Activated naive CD8-positive, alpha-beta T cell treated with anti-CD3 and anti-CD28 coated beads, Interleukin-2, amount 10 ng/mL, durations not matched to agents 7 days and 5 days (primary cell): ENCODE measurements around the gene ARHGAP22. TPM values are rescaled to one million over a fixed set of nuclear protein-coding genes. Genes with fewer than 3 reads are reported as not detected.

Source experiments
- ATAC-seq: fragments of 150-1000 bp; cut with Tn5 transposase; one replicate; pipeline ENCODE4 v1.10.0; 2021; ENCODE audit warnings: low read depth, moderate library complexity
- POLR2A ChIA-PET: fragments of 350-600 bp; sonication (Branson Sonifier 250); formaldehyde crosslinking; loops from one replicate; lab custom pipeline; 2021; ENCODE audit warnings: antibody characterized with exemption; lab: Charles Lee
- DNase-seq: peaks from one replicate; pipeline ENCODE4 v3.0.0; 2021
- H3K27ac Mint-ChIP-seq: one replicate; pipeline ENCODE4 v1.8.0; 2022; ENCODE audit warnings: mild to moderate bottlenecking, mixed read lengths
- H3K27me3 Mint-ChIP-seq: one replicate; pipeline ENCODE4 v1.8.0; 2022; ENCODE audit warnings: mild to moderate bottlenecking, moderate library complexity, mixed read lengths
- H3K36me3 Mint-ChIP-seq: one replicate; pipeline ENCODE4 v1.8.0; 2021; ENCODE audit warnings: mild to moderate bottlenecking, mixed read lengths
- H3K4me1 Mint-ChIP-seq: one replicate; pipeline ENCODE4 v1.8.0; 2021; ENCODE audit warnings: mixed read lengths
- H3K4me3 Mint-ChIP-seq: one replicate; pipeline ENCODE4 v1.8.0; 2022; ENCODE audit warnings: mild to moderate bottlenecking, moderate library complexity, mixed read lengths
- H3K9me3 Mint-ChIP-seq: one replicate; pipeline ENCODE4 v1.8.0; 2021; ENCODE audit warnings: mixed read lengths
- total RNA-seq, 2 experiments: library from RNA; stranded (reverse); gene quantifications; one replicate each; pipeline ENCODE4 v1.2.3, GENCODE V29; 2021

The ARHGAP22 gene
- total RNA-seq, 2 experiments from 2014 or later: 0.26 to 0.30 TPM

DNA sequence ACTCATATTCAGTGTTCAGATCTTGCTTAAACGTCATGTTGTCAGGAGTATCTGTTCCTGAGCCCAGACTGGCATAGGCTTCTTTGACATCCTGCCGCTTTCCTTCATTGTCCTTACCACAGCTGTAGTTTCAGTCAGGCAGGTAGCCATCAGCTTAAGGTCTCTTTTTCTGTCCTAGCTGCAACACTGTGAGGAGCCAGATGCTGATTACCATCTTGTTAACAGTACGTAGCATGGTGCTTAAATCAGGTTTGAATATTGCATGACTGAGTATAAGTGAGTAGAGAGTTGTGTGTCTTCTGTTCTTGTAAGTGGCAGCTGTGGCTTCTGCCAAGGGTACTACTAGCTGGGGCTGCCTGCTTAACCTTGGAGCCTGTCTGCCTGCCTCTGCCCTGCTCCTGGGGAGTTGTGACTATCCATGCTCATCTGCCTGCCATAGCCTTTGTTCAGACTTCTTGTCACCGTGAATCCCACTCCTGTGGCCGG lies 205.8 kb downstream of the ARHGAP22 start:
- no peaks in the 10 kb centered on the region for H3K9me3 Mint-ChIP-seq
- peaks cover 9% of the 10 kb centered on the region for H3K4me1 Mint-ChIP-seq
- ATAC-seq (no peak), DNase-seq (no peak)
- H3K27me3 Mint-ChIP-seq: no peaks in the 10 kb centered on the region
- H3K4me3 Mint-ChIP-seq: no peak overlapping the region
- POLR2A ChIA-PET: no interaction called here
- no peaks in the 10 kb centered on the region for H3K36me3 Mint-ChIP-seq
- H3K27ac Mint-ChIP-seq: no peak overlapping the region

DNA sequence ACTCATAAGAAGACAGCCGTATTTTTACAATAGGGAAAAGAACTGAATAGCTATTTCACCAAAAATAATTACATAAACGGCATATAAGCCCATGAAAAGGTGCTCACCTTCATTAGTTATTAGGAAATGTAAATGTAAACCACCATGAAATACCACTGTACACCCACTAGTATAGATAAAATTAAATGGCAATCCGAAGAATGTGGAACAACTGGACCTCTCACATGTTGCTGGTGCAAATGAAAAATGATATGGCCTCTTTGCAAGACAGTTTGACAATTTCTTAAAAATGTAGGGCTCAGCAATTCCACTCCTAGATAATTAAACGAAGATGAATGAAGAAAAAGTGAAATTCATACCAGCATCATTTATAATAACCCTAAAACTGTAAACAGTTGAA lies 206.6 kb downstream of the ARHGAP22 start:
- Mint-ChIP-seq H3K27ac (no peak overlapping the region), H3K36me3 (no peaks in the 10 kb centered on the region), H3K27me3 (no peaks in the 10 kb centered on the region), H3K9me3 (no peaks in the 10 kb centered on the region), H3K4me1 (peaks cover 9% of the 10 kb centered on the region), H3K4me3 (no peak overlapping the region)
- ATAC-seq (no peak), DNase-seq (no peak)
- POLR2A ChIA-PET: no interaction called here

Other genes with a start within 250 kb of the ARHGAP22 start
- gene WDFY4, start 79.8 kb upstream of the ARHGAP22 start, total RNA-seq: 1 to 10 TPM; 1.5 to 2.4 TPM